Measurements from ENCODE around the gene IMPG2. TPM values are rescaled to one million over a fixed set of nuclear protein-coding genes. Genes with fewer than 3 reads are reported as not detected.

The IMPG2 gene
- total RNA-seq, 1 experiment from 2014 or later: 0.04 TPM

- no CpG with 5 or more reads among the region's 1 CpG for WGBS (ENCODE audit: extremely low coverage, insufficient read length, low lambda C conversion rate)
- no peak overlapping the region for H2BK20ac ChIP-seq (ENCODE audit: low read depth, low read length, poor library complexity, severe bottlenecking)
- DNase-seq: no peak
Observed at GRCh38 chr3:101351829-101352228, 31.5 kb upstream of the IMPG2 start.

More at GRCh38 chr3:101351829-101352228, 31.5 kb upstream of the IMPG2 start:
- Histone ChIP-seq H4K20me1 (ENCODE audit: control insufficient read depth, insufficient read depth, insufficient read length) (no peaks in the 10 kb centered on the region), H4K8ac (replicated peaks; ENCODE audit: insufficient read length, low read depth, low read length) (no peak overlapping the region), H3K23ac (ENCODE audit: insufficient read length, low read depth, low read length) (no peak overlapping the region), H3K4me2 (ENCODE audit: insufficient read depth, insufficient read length, low read length) (no peak overlapping the region), H3K79me1 (ENCODE audit: insufficient read depth, low read depth, low read length, poor library complexity, severe bottlenecking) (no peaks in the 10 kb centered on the region), H4K5ac (ENCODE audit: insufficient read length, low read depth, low read length) (no peak overlapping the region), H2BK12ac (ENCODE audit: insufficient read length, low read depth, low read length) (no peak overlapping the region), H3K14ac (ENCODE audit: insufficient read depth, low read length) (no peak overlapping the region), H2AFZ (ENCODE audit: low read length) (no peak overlapping the region), H3K79me2 (ENCODE audit: insufficient read depth, low read length) (no peaks in the 10 kb centered on the region), H3K9me3 (ENCODE audit: control insufficient read depth, low read depth, low read length) (no peaks in the 10 kb centered on the region), H3K27ac (ENCODE audit: insufficient read length, low read depth, low read length) (no peak overlapping the region), H3K56ac (ENCODE audit: insufficient read length, low read depth, low read length) (no peak overlapping the region), H4K91ac (ENCODE audit: insufficient read length, low read depth, low read length) (no peak overlapping the region), H2BK5ac (ENCODE audit: insufficient read length, low read length) (no peak overlapping the region), H3K23me2 (ENCODE audit: insufficient read length, low read depth, low read length, poor library complexity, severe bottlenecking) (no peaks in the 10 kb centered on the region), H3K9ac (ENCODE audit: extremely low read depth, insufficient read length, low read length) (no peak overlapping the region), H3T11ph (ENCODE audit: low read length) (no peak overlapping the region), H3K4ac (ENCODE audit: low read depth, low read length) (no peak overlapping the region), H2BK120ac (ENCODE audit: low read depth, low read length, poor library complexity, severe bottlenecking) (no peak overlapping the region), H3K18ac (ENCODE audit: insufficient read length, low read depth, low read length) (no peak overlapping the region), H3K27me3 (ENCODE audit: insufficient read depth, low read length) (no peaks in the 10 kb centered on the region), H3K4me1 (ENCODE audit: insufficient read depth, low read length) (no peaks in the 10 kb centered on the region), H2AK5ac (ENCODE audit: insufficient read length, low read length) (no peak overlapping the region), H2BK15ac (ENCODE audit: low read depth, low read length) (no peak overlapping the region)
- H3K4me3 Mint-ChIP-seq: no peak overlapping the region
- H3K9me3 Mint-ChIP-seq: peaks cover 0 to 5% of the 10 kb centered on the region in 2 experiments; a peak in 2 of 5 replicates
- H3K4me1 Mint-ChIP-seq: no peaks in the 10 kb centered on the region
- H3K27me3 Mint-ChIP-seq (ENCODE audit: low read depth): no peaks in the 10 kb centered on the region
- H3K27ac Mint-ChIP-seq: no peak overlapping the region
- peaks cover 0 to 2% (median 0%) of the 10 kb centered on the region in 3 experiments; a peak in 4 of 7 replicates for H3K36me3 Mint-ChIP-seq (ENCODE audit: insufficient read depth in 1 of 3, low read depth in 3 of 3)
- TF ChIP-seq CTCF (conservative IDR thresholded peaks at IDR 0.05): no peak

Measured in H9 (cell line).